PC-3 (cell line): ENCODE results near the gene WDR72. TPM values are rescaled to one million over a fixed set of nuclear protein-coding genes. Genes with fewer than 3 reads are reported as not detected.
A peak's percentile ranks its signal among the peaks of the same experiment; 100 is the strongest.

ENCODE experiments used
- ATAC-seq: fragments of 200-7000 bp; cut with Tn5 transposase; 2 replicates; pipeline ENCODE4 v1.9.1; 2020; ENCODE audit warnings: mild to moderate bottlenecking, moderate library complexity
- BruUV-seq: library from RNA; stranded (reverse); fragments of 400-500 nt; replicated peaks from 2 replicates; lab custom pipeline; 2021; lab: Mats Ljungman, UMichigan
- CTCF ChIA-PET: fragments of 300-600 bp; sonication (Branson Sonifier 250); formaldehyde crosslinking; loops from one replicate; lab custom pipeline; 2022; ENCODE audit warnings: antibody characterized with exemption; lab: Charles Lee
- POLR2A ChIA-PET: fragments of 300-600 bp; sonication (Branson Sonifier 250); formaldehyde crosslinking; loops from one replicate; lab custom pipeline; 2022; ENCODE audit warnings: antibody characterized with exemption; ENCODE audit not compliant: unreplicated experiment; lab: Charles Lee
- DNase-seq: peaks from one replicate; pipeline ENCODE4 v3.0.0-alpha.2; 2015
- H2AFZ ChIP-seq: fragments of 300-600 bp; sonication (generic); 2 replicates; pipeline ENCODE4 v1.6.0; 2016; ENCODE audit warnings: antibody characterized with exemption, low read length
- H3F3A ChIP-seq: fragments of 300-600 bp; sonication (generic); one replicate; pipeline ENCODE4 v1.6.0; 2017; ENCODE audit warnings: antibody characterized with exemption, low read length, control low read depth, mild to moderate bottlenecking; ENCODE audit not compliant: unreplicated experiment
- H3K27ac ChIP-seq: fragments of 300-600 bp; sonication (generic); 2 replicates; pipeline ENCODE4 v1.5.1; 2016; ENCODE audit warnings: mild to moderate bottlenecking, low read length
- H3K27me3 ChIP-seq: fragments of 300-600 bp; sonication (generic); 2 replicates; pipeline ENCODE4 v1.6.1; 2016; ENCODE audit warnings: low read length, mixed read lengths
- H3K36me3 ChIP-seq: fragments of 300-600 bp; sonication (generic); 2 replicates; pipeline ENCODE4 v1.6.1; 2016; ENCODE audit warnings: low read depth, mixed run types, low read length, mixed read lengths
- H3K4me1 ChIP-seq: fragments of 300-600 bp; sonication (generic); 2 replicates; pipeline ENCODE4 v1.5.1; 2016; ENCODE audit warnings: low read length; ENCODE audit not compliant: insufficient read depth
- H3K4me2 ChIP-seq: fragments of 300-600 bp; sonication (generic); 2 replicates; pipeline ENCODE4 v1.6.0; 2016; ENCODE audit warnings: low read length
- H3K4me3 ChIP-seq: fragments of 300-600 bp; sonication (generic); 2 replicates; pipeline ENCODE4 v1.5.1; 2016; ENCODE audit warnings: mild to moderate bottlenecking, low read length, mixed read lengths
- H3K79me2 ChIP-seq: fragments of 300-600 bp; sonication (generic); 2 replicates; pipeline ENCODE4 v1.6.1; 2017; ENCODE audit warnings: low read length, mixed read lengths
- H3K9ac ChIP-seq: fragments of 300-600 bp; sonication (generic); 2 replicates; pipeline ENCODE4 v1.6.0; 2016; ENCODE audit warnings: mild to moderate bottlenecking, low read length
- H3K9me2 ChIP-seq: fragments of 300-600 bp; sonication (generic); replicated peaks from 2 replicates; pipeline ENCODE4 v1.6.1; 2016; ENCODE audit warnings: mixed run types, low read length, mixed read lengths
- H3K9me3 ChIP-seq: fragments of 300-600 bp; sonication (generic); 2 replicates; pipeline ENCODE4 v1.6.1; 2016; ENCODE audit warnings: low read length, mixed read lengths
- H4K20me1 ChIP-seq: fragments of 300-600 bp; sonication (generic); 2 replicates; pipeline ENCODE4 v1.6.1; 2016; ENCODE audit warnings: low read length, mixed read lengths
- CTCF ChIP-seq: fragments of 300-600 bp; sonication (generic); conservative IDR thresholded peaks from 2 replicates; pipeline ENCODE4 v1.5.1; 2017; ENCODE audit warnings: antibody characterized with exemption, low read depth, mild to moderate bottlenecking, low read length
- EZH2 ChIP-seq: fragments of 300-600 bp; sonication (generic); IDR thresholded peaks from one replicate; pipeline ENCODE4 v1.6.1; 2017; ENCODE audit warnings: antibody characterized with exemption, mild to moderate bottlenecking, low read length; ENCODE audit not compliant: unreplicated experiment
- EZH2phosphoT487 ChIP-seq: fragments of 300-600 bp; sonication (generic); IDR thresholded peaks from 2 replicates; pipeline ENCODE4 v1.6.1; 2018; ENCODE audit warnings: mild to moderate bottlenecking, antibody characterized with exemption, low read length, borderline replicate concordance
- intact Hi-C: fragments of 100-400 bp; cut with micrococcal nuclease; formaldehyde crosslinking; loops from 2 replicates; pipeline ENCODE4 v1.9.0; 2023
- total RNA-seq: library from RNA; depleted of rRNA; stranded (reverse); fragments of >200 nt; gene quantifications from 2 replicates; pipeline ENCODE4 v1.2.3, GENCODE V29; 2014

WDR72 gene
- total RNA-seq, 1 experiment from 2014 or later = 5.9 TPM

DNA sequence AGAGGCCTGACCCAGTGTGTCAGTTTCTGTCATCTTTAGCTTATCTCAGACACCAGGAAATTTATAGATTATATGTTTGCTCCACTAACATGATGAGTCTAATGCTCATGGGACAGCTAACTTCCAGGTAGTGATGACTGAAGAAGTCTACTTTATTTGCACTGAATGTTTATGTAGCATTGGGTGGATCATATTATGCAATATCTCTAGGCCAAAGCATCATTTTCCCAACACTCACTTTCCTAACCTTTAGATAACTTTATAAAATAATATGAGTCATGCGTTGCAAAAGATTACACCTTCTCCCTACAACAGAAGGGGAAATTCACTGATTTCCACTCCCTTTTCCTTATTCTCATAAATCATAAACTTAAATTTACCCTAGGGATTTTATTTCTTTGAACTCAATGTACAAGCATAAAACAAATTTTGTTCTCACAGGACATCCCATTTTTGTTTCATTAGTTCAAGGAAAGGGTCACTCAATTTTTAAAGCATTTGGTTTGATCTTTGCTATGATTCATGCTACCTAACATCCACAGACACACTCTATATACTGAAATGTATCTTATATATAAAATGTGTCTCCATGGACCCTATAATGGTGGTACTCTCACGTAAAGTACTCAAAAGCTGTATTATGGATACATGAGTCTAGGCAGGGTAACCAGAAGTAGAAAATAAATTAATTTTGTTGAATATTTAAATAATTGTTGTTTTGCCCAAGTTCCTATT is 225.2 kb downstream of the WDR72 start:
- ChIA-PET CTCF (no interaction called here), POLR2A (no interaction called here)
- Histone ChIP-seq H3K4me2 (peak overlapping the region; percentile 29), H3K27me3 (no peaks in the 10 kb centered on the region), H3K9me3 (no peaks in the 10 kb centered on the region), H3K79me2 (peaks cover 21% of the 10 kb centered on the region), H2AFZ (no peak overlapping the region), H3F3A (no peaks in the 10 kb centered on the region), H3K4me1 (peaks cover 40% of the 10 kb centered on the region), H4K20me1 (no peaks in the 10 kb centered on the region), H3K27ac (peak overlapping the region; percentile 97), H3K9ac (peak overlapping the region; percentile 78), H3K4me3 (no peak overlapping the region), H3K9me2 (no peaks in the 10 kb centered on the region), H3K36me3 (no peaks in the 10 kb centered on the region)
- ATAC-seq = no peak
- TF ChIP-seq EZH2phosphoT487 (no peak), CTCF (no peak), EZH2 (no peak)
- BruUV-seq = no TSS peak
- intact Hi-C loops = no loop called here
- peak; percentile 60 for DNase-seq

DNA sequence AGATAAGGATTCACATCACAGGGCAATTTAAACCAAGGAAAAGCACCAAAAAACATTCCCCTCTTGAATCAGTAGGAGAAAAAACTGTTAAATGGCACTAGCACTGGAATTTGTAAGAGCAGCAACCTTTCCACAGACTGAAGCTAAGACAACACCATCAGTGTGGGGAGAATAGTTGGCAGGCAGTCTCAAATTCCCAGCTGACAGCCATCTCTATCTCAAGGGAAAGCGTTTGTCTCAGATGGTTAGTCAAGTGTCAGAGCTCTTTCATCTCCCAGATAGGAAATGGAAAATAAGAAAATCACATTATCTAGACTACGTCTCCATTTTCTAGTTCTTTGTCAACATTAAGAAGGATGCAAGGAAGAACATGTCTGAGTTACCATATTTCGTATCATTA is 228.7 kb downstream of the WDR72 start:
- intact Hi-C loops = no loop called here
- Histone ChIP-seq H3K9me3 (no peaks in the 10 kb centered on the region), H3K9me2 (no peaks in the 10 kb centered on the region), H3K9ac (no peak overlapping the region), H3K79me2 (peaks cover 7% of the 10 kb centered on the region; the same call in 1 of the 2 replicates), H3K27ac (no peak overlapping the region), H3K4me1 (peaks cover 21% of the 10 kb centered on the region), H3K36me3 (no peaks in the 10 kb centered on the region), H3K4me2 (no peak overlapping the region), H3K27me3 (no peaks in the 10 kb centered on the region), H3K4me3 (no peak overlapping the region), H3F3A (no peaks in the 10 kb centered on the region), H4K20me1 (no peaks in the 10 kb centered on the region), H2AFZ (no peak overlapping the region)
- BruUV-seq = no TSS peak
- DNase-seq = no peak
- ChIA-PET POLR2A (no interaction called here), CTCF (no interaction called here)
- TF ChIP-seq EZH2phosphoT487 (no peak), EZH2 (no peak), CTCF (no peak)
- no peak for ATAC-seq

DNA sequence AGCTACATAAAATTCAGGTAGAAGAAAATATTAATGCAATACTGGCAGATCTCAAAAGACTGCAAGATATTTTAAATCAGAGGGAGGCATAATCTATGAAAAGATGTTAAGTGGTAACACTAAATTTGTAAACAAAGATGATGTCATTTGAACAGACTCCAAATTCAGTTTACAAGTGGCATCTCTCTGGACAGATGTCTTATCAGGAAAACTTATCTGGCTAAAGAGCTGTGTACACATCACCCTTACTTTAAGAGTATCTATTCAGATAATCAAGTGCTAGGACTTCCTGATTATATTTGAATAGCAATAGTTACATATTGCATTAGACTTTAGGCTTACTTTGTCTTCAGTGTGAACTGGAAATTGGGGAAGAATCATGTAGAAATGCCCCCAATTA is 231.5 kb downstream of the WDR72 start:
- H2AFZ ChIP-seq = no peak overlapping the region
- ChIA-PET CTCF (no interaction called here), POLR2A (no interaction called here)
- TF ChIP-seq EZH2 = no peak
- no peak for TF ChIP-seq EZH2phosphoT487
- no peak for TF ChIP-seq CTCF
- H3K4me2 ChIP-seq = no peak overlapping the region
- H4K20me1 ChIP-seq = no peaks in the 10 kb centered on the region
- 0 out of 2 replicates have a peak, but pooled peaks cover 5% of the 10 kb centered on the region for H3K4me1 ChIP-seq
- no peak overlapping the region for H3K9ac ChIP-seq
- no peaks in the 10 kb centered on the region for H3K36me3 ChIP-seq
- H3K79me2 ChIP-seq = no peaks in the 10 kb centered on the region
- no peaks in the 10 kb centered on the region for H3K27me3 ChIP-seq
- no peak overlapping the region for H3K4me3 ChIP-seq
- no peak for ATAC-seq
- intact Hi-C loops = no loop called here
- no peaks in the 10 kb centered on the region for H3F3A ChIP-seq
- H3K9me3 ChIP-seq = no peaks in the 10 kb centered on the region
- BruUV-seq = no TSS peak
- DNase-seq = no peak
- no peak overlapping the region for H3K27ac ChIP-seq
- no peaks in the 10 kb centered on the region for H3K9me2 ChIP-seq
